Activated CD4-positive, alpha-beta memory T cell treated with anti-CD3 and anti-CD28 coated beads for 36 hours (primary cell): Measurements from ENCODE around the gene SPEM2. TPM values are rescaled to one million over a fixed set of nuclear protein-coding genes. Genes with fewer than 3 reads are reported as not detected.

Experiments
- CTCF ChIA-PET: fragments of 350-600 bp; sonication (Branson Sonifier 250); formaldehyde crosslinking; loops from one replicate; lab custom pipeline; 2021; ENCODE audit warnings: antibody characterized with exemption, inconsistent platforms; lab: Charles Lee
- POLR2A ChIA-PET: fragments of 350-600 bp; sonication (Branson Sonifier 250); formaldehyde crosslinking; loops from one replicate; lab custom pipeline; 2021; ENCODE audit warnings: antibody characterized with exemption; lab: Charles Lee
- DNase-seq: peaks from one replicate; pipeline ENCODE4 v3.0.0-alpha.2; 2020
- H3K27ac Mint-ChIP-seq: one replicate; pipeline ENCODE4 v1.8.0; 2021; ENCODE audit warnings: mixed read lengths
- H3K27me3 Mint-ChIP-seq: one replicate; pipeline ENCODE4 v1.8.0; 2021; ENCODE audit warnings: mixed read lengths
- H3K36me3 Mint-ChIP-seq: one replicate; pipeline ENCODE4 v1.8.0; 2021; ENCODE audit warnings: mixed read lengths
- H3K4me1 Mint-ChIP-seq: one replicate; pipeline ENCODE4 v1.8.0; 2021; ENCODE audit warnings: low read depth, mixed read lengths
- H3K4me3 Mint-ChIP-seq: one replicate; pipeline ENCODE4 v1.8.0; 2021; ENCODE audit warnings: mild to moderate bottlenecking, mixed read lengths
- H3K9me3 Mint-ChIP-seq: one replicate; pipeline ENCODE4 v1.8.0; 2021; ENCODE audit warnings: mixed read lengths
- intact Hi-C: fragments of 100-400 bp; cut with micrococcal nuclease; formaldehyde crosslinking; loops from one replicate; pipeline ENCODE4 v1.15.1; 2023
- total RNA-seq, 2 experiments: library from RNA; stranded (reverse); gene quantifications; one replicate each; pipeline ENCODE4 v1.2.3, GENCODE V29; 2021

SPEM2 gene
- total RNA-seq, 2 experiments from 2014 or later: not detected

DNA sequence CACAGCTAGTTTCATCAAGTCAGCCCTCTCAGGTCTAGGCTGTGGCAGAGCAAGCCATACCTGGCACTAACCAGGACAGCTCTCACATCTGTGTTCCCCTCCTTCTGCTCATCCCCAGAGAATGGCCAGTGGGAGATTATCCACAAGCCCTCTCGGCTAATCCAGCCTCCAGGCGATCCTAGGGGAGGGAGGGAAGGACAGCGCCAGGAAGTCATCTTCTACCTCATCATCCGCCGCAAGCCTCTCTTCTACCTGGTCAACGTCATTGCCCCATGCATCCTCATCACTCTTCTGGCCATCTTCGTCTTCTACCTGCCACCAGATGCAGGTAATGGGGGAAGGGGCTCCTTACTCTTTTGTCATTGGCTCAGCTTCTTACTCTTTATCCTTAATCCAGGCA lies 23.0 kb downstream of the SPEM2 start:
- ChIA-PET POLR2A (no interaction called here), CTCF (interaction anchor here (0.6 to 4.2 kb wide), 2 partner anchors 12 to 98 kb away, joined by 3 to 19 read pairs; partner anchors contain the start of gene TMEM102)
- H3K36me3 Mint-ChIP-seq: peaks cover 4% of the 10 kb centered on the region
- DNase-seq: no peak
- H3K4me1 Mint-ChIP-seq: peaks cover 19% of the 10 kb centered on the region
- peaks cover 29% of the 10 kb centered on the region for H3K27me3 Mint-ChIP-seq
- H3K4me3 Mint-ChIP-seq: no peak overlapping the region
- no peaks in the 10 kb centered on the region for H3K9me3 Mint-ChIP-seq
- no peak overlapping the region for H3K27ac Mint-ChIP-seq
- intact Hi-C loops: no loop called here

GRCh38 chr17:7459961-7460545 lies 34.6 kb downstream of the SPEM2 start:
- peaks cover 8% of the 10 kb centered on the region for H3K4me1 Mint-ChIP-seq
- H3K27me3 Mint-ChIP-seq: no peaks in the 10 kb centered on the region
- no peaks in the 10 kb centered on the region for H3K9me3 Mint-ChIP-seq
- intact Hi-C loops: loop anchor here (5.0 kb wide), 2 partner anchors 108 to 208 kb away; partner anchors contain the start of genes CTDNEP1, ELP5 and KCTD11
- DNase-seq: no peak
- no peak overlapping the region for H3K4me3 Mint-ChIP-seq
- CTCF ChIA-PET: no interaction called here
- POLR2A ChIA-PET: no interaction called here
- no peaks in the 10 kb centered on the region for H3K36me3 Mint-ChIP-seq
- no peak overlapping the region for H3K27ac Mint-ChIP-seq

DNA sequence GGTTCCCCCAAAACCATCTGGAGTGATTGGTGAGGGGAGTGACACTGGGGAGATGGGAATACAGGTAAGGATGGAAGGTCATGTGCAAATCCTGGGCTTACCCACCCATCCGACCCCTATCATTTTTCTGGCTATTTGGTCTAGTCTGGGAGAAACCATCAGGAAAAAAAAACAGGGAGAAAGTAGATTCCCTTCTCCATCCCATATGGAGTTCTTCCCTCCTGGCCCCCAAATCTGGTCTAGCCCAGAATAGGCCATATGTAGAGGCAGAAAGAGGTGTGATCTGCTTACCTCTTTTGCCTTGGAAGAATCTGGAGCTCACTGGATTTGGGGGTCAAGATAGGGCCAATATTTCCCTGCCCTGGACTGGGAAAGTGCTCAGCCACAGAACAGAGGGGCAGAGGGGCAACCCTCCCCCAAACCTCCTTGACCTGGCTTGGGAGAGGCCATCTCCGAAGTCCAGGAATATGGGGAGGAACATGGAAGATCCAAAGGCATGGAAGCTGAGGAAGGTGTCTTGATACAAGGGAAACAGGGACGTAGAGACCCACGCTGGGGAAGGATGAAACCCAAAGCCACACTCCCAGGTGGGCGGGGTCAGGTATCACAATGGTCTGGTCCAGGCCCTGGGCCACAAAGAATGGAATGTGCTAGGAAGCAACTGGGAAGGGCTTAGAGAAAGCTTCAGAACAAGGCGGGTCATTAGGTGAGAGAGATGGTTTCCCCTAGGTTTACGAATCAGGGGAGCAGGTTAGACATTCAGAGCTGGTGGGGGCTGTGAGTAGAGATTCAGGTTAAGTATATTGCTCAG lies 35.6 kb downstream of the SPEM2 start:
- Mint-ChIP-seq H3K27me3 (no peaks in the 10 kb centered on the region), H3K36me3 (peaks cover 2% of the 10 kb centered on the region), H3K4me1 (peaks cover 6% of the 10 kb centered on the region), H3K4me3 (no peak overlapping the region), H3K9me3 (no peaks in the 10 kb centered on the region), H3K27ac (no peak overlapping the region)
- CTCF ChIA-PET: no interaction called here
- POLR2A ChIA-PET: interaction anchor here (1.0 kb wide), 1 partner anchor 23 kb away, joined by 5 read pairs; the partner anchor contains the start of gene POLR2A
- intact Hi-C loops: no loop called here
- no peak for DNase-seq

DNA sequence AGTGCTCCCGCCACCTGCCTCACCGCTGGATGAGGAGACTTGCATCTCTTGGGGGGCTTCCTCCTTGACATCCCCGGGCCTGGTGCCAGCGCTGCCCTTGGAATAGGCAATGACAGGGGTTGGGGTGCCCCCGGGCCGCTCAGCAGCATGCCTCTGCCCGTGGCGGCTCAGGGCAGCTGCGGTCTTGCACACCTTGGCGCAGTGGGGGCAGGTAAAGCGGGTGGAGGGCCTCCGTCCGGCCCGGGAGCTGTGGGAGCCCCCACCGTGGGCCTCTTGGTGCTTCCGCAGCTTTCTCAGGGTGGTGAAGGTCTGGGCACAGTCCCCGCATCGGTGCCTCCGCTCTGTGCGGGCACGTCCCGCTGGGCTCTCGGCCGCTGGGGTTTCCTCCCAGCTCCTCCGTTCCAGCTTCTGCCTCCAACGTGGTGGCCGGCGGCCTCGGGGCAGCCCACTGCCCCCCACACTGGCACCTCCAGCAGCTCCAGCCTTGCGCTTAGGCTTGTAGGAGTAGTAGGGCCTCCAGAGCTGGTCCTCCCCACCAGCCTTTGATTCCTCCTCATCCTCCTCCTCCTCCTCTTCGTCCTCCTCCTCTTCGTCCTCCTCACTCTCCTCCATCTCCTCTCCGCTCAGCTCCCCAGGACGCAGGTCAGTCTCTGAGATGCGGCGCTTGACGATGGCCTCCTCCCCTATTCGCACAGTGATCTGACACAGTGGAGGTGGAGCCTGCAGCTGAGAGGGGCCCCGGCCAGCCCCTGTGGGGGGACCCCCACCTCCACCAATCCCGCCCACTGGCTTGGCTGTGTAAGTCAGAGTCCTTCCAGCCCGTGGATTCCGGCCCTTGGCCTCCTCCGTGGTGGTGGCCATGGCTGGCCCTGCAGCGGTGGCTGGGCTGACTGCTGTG lies 37.3 kb downstream of the SPEM2 start:
- H3K27me3 Mint-ChIP-seq: no peaks in the 10 kb centered on the region
- CTCF ChIA-PET: interaction anchor here (1.7 kb wide), 1 partner anchor 26 kb away, joined by 8 read pairs; no protein-coding TSS in a partner anchor
- no peak overlapping the region for H3K27ac Mint-ChIP-seq
- H3K36me3 Mint-ChIP-seq: peaks cover 2% of the 10 kb centered on the region
- no peaks in the 10 kb centered on the region for H3K9me3 Mint-ChIP-seq
- POLR2A ChIA-PET: no interaction called here
- intact Hi-C loops: no loop called here
- H3K4me3 Mint-ChIP-seq: no peak overlapping the region
- peaks cover 2% of the 10 kb centered on the region for H3K4me1 Mint-ChIP-seq
- no peak for DNase-seq

GRCh38 chr17:7463372-7463846 lies 38.0 kb downstream of the SPEM2 start:
- Mint-ChIP-seq H3K4me1 (peaks cover 2% of the 10 kb centered on the region), H3K4me3 (no peak overlapping the region), H3K27me3 (no peaks in the 10 kb centered on the region), H3K27ac (no peak overlapping the region), H3K36me3 (peaks cover 2% of the 10 kb centered on the region), H3K9me3 (no peaks in the 10 kb centered on the region)
- intact Hi-C loops: no loop called here
- CTCF ChIA-PET: interaction anchor here (1.7 kb wide), 1 partner anchor 26 kb away, joined by 8 read pairs; no protein-coding TSS in a partner anchor
- no peak for DNase-seq
- POLR2A ChIA-PET: no interaction called here

DNA sequence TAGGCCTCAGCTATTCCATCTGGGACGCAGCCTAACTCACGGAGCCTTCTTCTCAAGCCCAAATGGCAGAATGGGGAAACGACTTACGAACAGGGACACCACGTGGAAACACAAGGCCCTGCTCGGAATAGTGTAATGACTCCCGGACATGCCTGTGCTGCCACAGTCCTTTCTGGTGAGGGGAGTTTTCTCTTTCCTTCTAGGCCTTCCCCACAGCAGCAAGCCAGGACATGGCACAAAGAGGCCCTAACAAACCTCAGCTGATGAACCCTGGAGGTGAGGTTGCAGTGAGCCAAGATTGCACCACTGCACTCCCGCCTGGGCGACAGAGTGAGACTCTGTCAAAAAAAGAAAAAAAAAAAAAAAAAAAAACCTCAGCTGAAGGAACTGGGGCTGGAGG lies 38.7 kb downstream of the SPEM2 start:
- H3K9me3 Mint-ChIP-seq: no peaks in the 10 kb centered on the region
- DNase-seq: no peak
- H3K27me3 Mint-ChIP-seq: no peaks in the 10 kb centered on the region
- H3K4me1 Mint-ChIP-seq: peaks cover 2% of the 10 kb centered on the region
- ChIA-PET CTCF (no interaction called here), POLR2A (no interaction called here)
- H3K36me3 Mint-ChIP-seq: peaks cover 2% of the 10 kb centered on the region
- H3K27ac Mint-ChIP-seq: no peak overlapping the region
- intact Hi-C loops: no loop called here
- no peak overlapping the region for H3K4me3 Mint-ChIP-seq

GRCh38 chr17:7465597-7466275 lies 40.3 kb downstream of the SPEM2 start:
- H3K4me1 Mint-ChIP-seq: peaks cover 2% of the 10 kb centered on the region
- H3K9me3 Mint-ChIP-seq: no peaks in the 10 kb centered on the region
- ChIA-PET POLR2A (no interaction called here), CTCF (interaction anchor here (1.8 kb wide), 1 partner anchor 29 kb away, joined by 4 read pairs; no protein-coding TSS in a partner anchor)
- H3K27ac Mint-ChIP-seq: peak overlapping the region; percentile 23
- no peaks in the 10 kb centered on the region for H3K27me3 Mint-ChIP-seq
- no peak for DNase-seq
- peaks cover 2% of the 10 kb centered on the region for H3K36me3 Mint-ChIP-seq
- no peak overlapping the region for H3K4me3 Mint-ChIP-seq
- intact Hi-C loops: no loop called here

DNA sequence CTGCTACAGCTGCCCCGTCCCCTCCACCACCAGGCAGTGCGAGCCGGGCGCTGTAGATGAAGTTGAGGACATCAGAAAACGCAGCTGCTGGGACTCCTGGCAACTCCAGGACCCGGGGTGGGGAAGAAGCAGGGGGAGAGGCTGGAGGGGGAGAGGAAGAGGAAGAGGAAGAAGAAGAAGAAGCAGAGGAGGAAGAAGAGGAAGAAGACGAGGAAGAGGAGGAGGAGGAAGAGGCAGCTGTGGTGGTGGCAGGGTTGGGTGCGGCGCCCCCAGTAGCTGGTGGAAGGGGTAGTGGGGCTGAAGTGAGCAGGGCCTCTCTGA lies 40.9 kb downstream of the SPEM2 start:
- ChIA-PET CTCF (interaction anchor here (1.8 kb wide), 1 partner anchor 29 kb away, joined by 4 read pairs; no protein-coding TSS in a partner anchor), POLR2A (interaction anchor here (1.3 kb wide), 1 partner anchor 19 kb away, joined by 3 read pairs; no protein-coding TSS in a partner anchor)
- Mint-ChIP-seq H3K27ac (no peak overlapping the region), H3K4me1 (peaks cover 4% of the 10 kb centered on the region), H3K36me3 (peaks cover 2% of the 10 kb centered on the region), H3K9me3 (no peaks in the 10 kb centered on the region), H3K27me3 (no peaks in the 10 kb centered on the region), H3K4me3 (no peak overlapping the region)
- intact Hi-C loops: no loop called here
- DNase-seq: no peak

- ChIA-PET POLR2A (interaction anchor here (1.3 kb wide), 1 partner anchor 19 kb away, joined by 3 read pairs; no protein-coding TSS in a partner anchor), CTCF (interaction anchor here (1.8 kb wide), 1 partner anchor 30 kb away, joined by 4 read pairs; no protein-coding TSS in a partner anchor)
- intact Hi-C loops: no loop called here
- Mint-ChIP-seq H3K27me3 (no peaks in the 10 kb centered on the region), H3K9me3 (no peaks in the 10 kb centered on the region), H3K4me1 (peaks cover 7% of the 10 kb centered on the region), H3K36me3 (peaks cover 2% of the 10 kb centered on the region), H3K27ac (no peak overlapping the region), H3K4me3 (no peak overlapping the region)
- no peak for DNase-seq
Observed at GRCh38 chr17:7466639-7467341, 41.4 kb downstream of the SPEM2 start.

DNA sequence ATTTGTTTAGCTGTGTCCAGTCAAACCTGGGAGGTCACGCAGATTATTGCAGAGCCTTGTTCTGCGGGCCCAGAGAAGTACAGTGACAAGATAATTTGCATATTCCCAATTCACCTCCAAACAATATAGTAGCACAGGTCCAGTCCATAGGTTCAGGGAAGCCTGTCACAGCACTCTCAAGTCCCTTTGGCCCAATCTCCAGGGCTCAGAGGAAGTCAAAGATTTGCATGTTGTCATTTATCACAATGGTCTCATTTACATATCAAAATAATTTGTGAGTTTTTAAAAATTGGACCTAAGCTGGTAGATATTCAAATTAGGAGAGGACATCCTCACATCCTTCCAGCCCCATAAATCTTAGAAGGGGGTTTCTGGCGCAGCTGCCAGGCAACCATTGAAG lies 42.1 kb downstream of the SPEM2 start:
- no peak for DNase-seq
- POLR2A ChIA-PET: interaction anchor here (1.3 kb wide), 1 partner anchor 18 kb away, joined by 3 read pairs; no protein-coding TSS in a partner anchor
- H3K9me3 Mint-ChIP-seq: no peaks in the 10 kb centered on the region
- H3K27me3 Mint-ChIP-seq: no peaks in the 10 kb centered on the region
- no peak overlapping the region for H3K27ac Mint-ChIP-seq
- intact Hi-C loops: no loop called here
- H3K4me1 Mint-ChIP-seq: peaks cover 10% of the 10 kb centered on the region
- CTCF ChIA-PET: no interaction called here
- H3K36me3 Mint-ChIP-seq: peaks cover 2% of the 10 kb centered on the region
- no peak overlapping the region for H3K4me3 Mint-ChIP-seq

GRCh38 chr17:7468290-7468689 lies 42.9 kb downstream of the SPEM2 start:
- Mint-ChIP-seq H3K4me1 (peaks cover 10% of the 10 kb centered on the region), H3K36me3 (peaks cover 2% of the 10 kb centered on the region), H3K27ac (no peak overlapping the region), H3K9me3 (no peaks in the 10 kb centered on the region), H3K4me3 (no peak overlapping the region), H3K27me3 (no peaks in the 10 kb centered on the region)
- DNase-seq: no peak
- CTCF ChIA-PET: interaction anchor here (1.3 kb wide), 1 partner anchor 31 kb away, joined by 6 read pairs; no protein-coding TSS in a partner anchor
- POLR2A ChIA-PET: no interaction called here
- intact Hi-C loops: no loop called here
